NCI-H82 (cell line): Measurements from ENCODE around the gene TWIST2.

Source experiments
- DNase-seq: peaks from one replicate; lab custom pipeline; 2025; lab: John Stamatoyannopoulos, UW

The TWIST2 gene

DNA sequence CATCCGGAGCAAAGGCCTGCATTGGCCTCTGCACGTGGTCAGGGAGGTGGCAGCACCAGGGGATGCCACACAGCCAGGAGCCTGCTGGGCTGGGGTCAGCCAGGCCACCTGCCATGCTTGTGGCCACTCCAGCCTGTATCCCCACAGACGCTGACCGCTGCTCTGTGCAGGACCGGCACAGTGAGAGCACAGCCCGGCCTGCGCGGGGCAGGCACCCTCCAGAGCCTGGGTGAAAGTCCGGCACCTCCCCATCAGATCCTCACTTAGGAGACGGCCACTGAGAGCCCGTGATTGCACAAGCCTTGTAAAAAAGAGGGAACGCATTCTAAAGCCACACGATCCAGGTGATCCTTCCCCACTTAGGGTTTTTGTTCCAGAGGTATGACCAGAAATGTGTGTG, 42.2 kb downstream of the TWIST2 start:
- DNase-seq = no peak

- no peak for DNase-seq
Measured at GRCh38 chr2:238890618-238891456, 43.0 kb downstream of the TWIST2 start.

DNA sequence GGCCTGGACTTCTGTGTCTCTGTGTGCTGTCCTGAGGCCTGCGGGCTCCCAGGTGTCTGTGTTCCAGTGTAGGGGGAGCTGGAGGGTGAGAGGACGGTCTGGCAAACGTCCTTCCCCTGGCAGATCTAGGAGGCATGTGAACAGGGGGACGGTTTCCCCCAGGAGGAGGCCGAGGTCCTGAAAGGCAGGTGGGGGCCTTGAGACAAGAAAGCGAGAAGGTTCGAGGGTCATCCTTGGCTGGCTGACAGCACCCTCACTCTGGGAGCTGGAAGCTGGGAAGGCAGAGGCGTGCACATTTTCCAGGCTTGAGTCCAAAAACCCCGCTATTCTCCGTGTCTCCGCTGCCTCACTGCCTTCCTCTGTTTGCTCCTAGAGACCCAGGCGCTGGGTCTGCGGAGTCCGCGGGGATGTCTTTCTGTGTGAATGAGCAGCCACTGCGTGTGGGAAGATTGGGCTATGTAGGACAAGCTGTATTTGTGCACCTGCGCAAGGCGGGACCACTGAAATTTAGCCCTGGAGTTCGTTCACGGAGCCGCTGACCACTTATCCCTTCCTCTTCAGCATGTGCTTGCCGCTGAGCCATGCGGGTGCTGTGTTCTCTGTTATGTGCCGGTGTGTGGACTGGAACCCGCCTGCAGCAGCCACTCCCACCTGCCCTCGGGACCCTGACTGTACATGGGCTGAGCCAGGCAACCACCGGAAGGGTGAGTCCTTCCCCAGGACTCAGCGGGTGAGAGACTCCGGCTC, 43.7 kb downstream of the TWIST2 start:
- DNase-seq = no peak

GRCh38 chr2:238892204-238892500, 44.3 kb downstream of the TWIST2 start:
- DNase-seq = no peak

- no peak for DNase-seq
Measured at GRCh38 chr2:238892796-238893195, 44.9 kb downstream of the TWIST2 start.

DNA sequence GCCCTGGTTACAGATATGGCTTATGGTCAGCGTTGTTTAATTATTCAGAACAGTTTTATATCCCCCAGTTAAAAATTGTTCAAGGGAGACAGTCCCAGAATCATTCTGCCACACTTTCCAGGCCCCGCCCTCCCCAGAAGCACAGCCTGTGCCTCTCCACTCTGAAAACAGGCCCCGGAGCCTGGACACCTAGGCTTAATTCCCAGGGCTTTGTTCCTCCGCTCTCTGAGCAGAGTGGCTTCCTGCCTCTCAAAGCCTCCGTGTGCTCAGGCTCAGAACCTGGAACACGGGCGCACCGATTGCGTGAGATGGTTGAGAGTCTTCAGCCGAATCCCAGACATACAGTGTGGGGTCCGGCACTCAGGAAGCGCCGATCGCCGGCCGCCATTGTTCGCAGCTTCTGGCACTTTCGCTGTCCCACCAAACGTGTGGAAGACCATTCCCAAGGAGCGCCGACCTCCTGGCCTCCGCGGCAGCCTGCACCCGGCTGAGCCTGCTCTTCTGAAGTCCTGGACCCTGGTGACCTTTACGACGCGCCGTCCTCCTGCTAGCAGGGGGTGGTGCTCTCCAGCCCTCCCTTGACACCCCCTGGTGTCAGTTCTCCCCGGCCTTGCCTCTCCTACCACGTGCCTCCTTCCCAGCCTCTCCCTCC, 45.6 kb downstream of the TWIST2 start:
- no peak for DNase-seq

DNA sequence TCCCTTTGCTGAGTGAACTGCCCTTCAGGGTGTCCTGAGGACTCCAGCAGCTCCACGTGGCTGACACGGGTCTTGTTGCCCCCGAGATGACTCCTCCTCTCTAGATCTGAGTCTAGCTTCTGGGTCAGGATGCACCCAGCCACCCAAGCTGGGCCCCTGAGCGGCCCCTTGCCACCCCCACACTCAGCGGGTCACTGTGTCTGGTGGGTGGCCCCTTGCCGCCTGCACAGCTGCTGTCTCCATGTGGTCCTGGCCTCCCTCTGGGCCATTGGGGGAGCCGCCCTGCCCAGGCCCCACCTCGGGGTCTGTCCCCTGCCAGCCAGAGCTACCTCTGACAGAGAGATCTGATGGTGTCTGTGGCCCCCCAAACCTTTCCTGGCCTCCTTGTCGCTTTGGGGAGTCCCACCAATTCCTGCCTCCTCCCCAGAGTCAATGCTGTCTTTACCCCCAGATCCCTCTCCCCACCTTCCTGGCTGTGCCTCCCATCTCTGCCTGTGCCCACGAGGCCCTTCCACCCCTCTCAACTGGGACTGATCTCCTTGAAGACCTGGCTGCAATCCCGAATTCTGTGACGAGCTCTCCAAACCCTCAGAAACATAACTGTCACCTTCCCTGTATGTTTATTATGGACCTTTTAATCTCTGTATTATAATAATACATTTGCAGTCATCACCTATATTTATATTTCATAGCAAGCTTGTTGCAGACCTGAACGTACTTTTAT, 46.5 kb downstream of the TWIST2 start:
- no peak for DNase-seq

- DNase-seq = no peak
Measured at GRCh38 chr2:238894950-238895298, 47.0 kb downstream of the TWIST2 start.

DNA sequence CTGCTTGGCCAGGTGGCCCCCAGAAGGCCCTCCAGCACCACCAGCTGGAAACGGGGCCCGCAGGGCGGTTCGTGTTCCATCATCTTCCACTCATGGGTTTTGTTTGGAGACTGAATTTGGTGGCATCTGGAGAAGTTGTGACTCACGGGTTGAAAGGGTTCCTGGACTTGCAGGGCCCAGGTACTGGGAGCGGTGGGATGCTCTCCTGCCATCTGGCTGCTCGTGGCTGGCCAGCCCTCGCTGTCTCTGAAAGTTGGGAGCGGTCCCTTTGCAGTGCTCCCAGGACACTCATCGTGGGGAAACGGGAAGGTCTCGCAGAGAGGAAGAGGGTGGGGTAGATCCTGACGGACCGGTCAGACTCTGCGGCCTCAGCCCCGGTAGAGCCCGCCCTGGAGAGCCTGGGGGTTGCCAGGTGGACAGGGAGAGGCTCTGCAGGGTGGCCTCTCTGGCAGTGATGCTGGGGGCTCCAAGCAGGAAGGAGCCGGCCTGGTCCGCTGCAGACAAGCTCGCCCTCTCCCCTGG, 47.5 kb downstream of the TWIST2 start:
- no peak for DNase-seq

GRCh38 chr2:238895891-238896600, 48.2 kb downstream of the TWIST2 start:
- DNase-seq = no peak

DNA sequence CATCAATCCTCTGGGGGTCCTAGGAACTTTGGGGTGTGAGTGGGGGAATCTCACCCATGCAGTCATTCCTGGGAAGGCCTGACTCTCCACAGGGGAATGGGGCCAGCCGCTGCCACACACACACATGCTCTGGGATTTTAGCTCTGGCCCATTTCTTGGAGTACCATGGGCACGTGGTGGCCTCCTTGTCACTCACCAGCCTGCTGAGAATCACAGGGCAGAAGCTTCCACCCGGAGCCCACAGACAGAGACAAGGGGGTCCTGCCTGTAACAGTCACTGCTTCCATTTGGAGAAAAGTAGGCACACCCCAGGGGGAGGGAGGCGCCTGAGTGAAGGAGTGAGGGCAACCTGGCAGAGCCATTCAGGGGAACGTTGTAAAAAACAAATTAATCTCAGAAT, 48.8 kb downstream of the TWIST2 start:
- DNase-seq = no peak

DNA sequence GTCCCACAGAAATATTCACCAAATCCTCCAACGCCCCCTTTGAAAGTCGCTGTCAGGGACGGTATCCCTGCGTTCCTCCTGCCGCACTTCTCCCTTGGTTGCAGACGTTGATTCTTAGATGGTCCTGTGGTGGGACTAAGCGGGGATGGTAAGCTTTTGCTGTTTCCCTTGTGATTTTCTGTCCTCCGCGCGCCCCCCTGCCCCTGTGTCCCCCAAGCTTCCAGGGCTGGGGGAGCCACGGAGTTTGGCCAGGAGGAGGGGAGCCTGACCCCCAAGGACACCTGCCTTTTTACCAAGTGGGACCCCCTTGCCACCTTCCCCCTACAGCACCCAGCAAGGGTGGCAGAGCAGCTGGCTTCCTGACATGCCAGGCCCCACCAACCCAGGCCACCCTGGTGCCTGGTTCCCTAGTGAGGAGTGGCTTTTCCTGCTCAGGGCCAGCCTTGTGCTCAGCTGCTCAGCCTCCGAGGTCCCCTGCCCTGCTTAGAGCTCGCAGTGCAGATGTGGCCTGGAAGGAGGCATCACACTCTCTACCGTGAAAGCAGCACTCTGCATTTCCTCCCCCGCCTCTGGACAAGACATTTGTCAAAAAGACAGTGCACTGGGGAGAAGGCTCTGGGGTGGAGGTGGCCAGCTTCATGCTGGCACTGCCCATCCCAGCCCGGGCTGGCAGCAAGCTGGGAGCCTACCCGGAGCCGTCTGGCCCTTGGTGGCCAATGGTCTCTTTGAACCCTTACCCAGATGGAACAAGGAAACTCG, 49.4 kb downstream of the TWIST2 start:
- DNase-seq = no peak

DNA sequence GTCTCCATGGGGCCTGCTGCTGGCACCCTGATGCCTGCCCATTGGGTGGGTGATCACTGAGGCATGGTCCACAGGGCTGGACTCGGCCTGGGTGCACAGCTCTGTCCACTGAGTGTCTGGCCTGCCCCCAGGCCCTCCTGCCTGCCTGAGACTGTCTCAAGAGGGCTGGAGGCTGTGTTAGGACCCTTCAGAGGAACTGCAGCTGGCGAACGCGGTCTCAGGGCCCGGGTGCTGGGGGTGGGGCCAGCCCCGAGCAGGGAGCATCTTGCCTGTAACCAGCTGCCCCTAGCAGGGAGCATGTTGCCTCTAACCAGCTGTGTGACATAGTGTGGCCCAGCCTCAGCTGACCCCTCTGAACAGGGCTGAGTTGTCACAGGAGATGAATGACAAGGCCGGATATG, 50.0 kb downstream of the TWIST2 start:
- DNase-seq = no peak

DNA sequence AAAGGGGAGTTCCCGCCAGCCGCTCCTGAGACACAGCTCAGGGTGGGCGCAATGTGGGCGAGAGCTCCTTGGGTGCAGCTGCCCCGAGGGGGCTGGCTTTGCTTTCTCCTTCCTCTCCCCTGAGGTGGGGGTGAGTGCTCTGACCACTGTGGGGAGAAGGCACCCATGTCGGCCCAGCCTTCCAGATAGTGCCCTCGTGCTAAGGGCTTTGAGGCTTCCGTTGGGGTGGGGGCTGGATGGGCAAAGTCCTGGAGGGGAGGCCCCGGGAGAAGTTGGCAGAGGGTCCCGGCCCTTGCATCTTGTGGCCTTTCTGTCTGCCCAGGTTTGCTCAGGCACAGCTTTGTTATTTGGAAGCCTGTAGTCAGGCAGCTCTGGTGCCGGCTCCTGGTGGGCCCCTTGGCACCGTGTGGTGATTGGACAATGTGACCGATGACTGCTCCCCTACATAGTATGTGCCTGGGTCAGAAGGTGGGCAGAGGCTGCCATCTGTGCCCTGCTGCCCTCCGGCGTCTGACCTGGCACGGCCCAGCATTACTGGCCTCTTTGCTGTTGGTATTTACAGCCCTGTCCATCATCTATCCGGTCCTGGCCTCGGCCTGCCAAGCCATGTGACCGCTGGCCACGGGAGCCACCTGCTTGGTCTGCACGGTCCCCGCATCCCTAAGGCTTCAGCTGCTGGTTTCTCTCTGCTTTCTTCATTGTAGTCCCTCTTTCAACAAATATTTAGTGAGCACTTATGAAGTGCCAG, 50.8 kb downstream of the TWIST2 start:
- DNase-seq = no peak

DNA sequence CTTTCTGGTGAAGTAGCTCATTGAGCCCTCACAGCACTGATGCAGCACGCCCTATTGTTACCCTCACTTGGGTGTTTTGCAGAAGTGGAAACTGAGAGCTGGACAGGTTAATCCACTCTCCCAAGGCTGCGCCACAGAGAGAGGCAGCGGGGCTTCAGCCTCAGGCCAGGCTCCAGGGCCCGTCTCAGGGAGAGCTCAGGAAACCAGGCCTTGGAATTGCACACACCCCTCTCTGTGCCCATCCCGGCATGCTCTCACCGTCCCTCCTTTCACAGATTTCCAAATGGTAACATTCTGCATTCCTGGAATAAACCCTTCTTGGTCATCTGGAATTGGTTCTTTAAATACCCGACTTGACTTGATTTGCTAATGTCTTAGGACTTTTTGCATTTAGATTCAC, 51.5 kb downstream of the TWIST2 start:
- DNase-seq = no peak

GRCh38 chr2:238900511-238900910, 52.6 kb downstream of the TWIST2 start:
- DNase-seq = no peak

GRCh38 chr2:238901461-238902057, 53.7 kb downstream of the TWIST2 start:
- DNase-seq = no peak

- no peak for DNase-seq
Measured at GRCh38 chr2:238902285-238902684, 54.4 kb downstream of the TWIST2 start.

DNA sequence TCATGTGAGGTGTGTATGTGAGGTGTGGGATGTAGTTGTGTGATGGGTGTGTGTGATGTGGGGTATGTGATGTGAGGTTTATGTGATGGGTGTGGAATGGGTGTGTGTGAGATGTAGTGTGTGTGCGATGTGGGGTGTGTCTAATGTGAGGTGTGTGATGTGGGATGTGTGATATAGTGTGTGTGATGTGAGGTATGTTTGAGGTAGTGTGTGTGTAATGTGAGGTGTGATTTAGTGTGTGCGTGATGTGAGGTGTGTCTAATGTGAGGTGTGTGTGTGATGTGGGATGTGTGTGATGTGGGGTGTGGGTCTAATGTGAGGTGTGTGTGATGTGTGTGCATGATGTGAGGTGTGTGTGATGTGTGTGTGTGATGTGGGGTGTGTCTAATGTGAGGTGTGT, 55.3 kb downstream of the TWIST2 start:
- DNase-seq = no peak

DNA sequence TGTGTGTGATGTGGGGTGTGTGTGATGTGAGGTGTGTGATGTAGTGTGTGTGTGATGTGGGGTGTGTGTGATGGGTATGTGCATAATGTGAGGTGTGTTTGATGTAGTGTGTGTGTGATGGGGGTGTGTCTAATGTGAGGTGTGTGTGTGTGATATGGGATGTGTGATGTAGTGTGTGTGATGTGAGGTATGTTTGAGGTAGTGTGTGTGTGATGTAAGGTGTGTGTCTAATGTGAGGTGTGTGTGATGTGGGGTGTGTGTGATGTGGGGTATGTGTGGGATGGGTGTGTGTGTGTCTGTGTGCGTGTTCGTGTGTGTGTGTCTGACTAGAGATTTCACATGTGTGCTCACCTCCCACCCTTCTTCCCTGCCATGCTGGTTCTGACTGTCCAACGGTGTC, 56.3 kb downstream of the TWIST2 start:
- DNase-seq = no peak
